Ureter (tissue), 1 donor: Measurements from ENCODE around the gene CCDC30. TPM values are rescaled to one million over a fixed set of nuclear protein-coding genes. Genes with fewer than 3 reads are reported as not detected.
"Not testable (repeated sequence)": the region's sequence is repeated elsewhere in the genome, so short reads cannot be mapped to it uniquely, and the experiment has no call there.

Source experiments
- DNase-seq: peaks from one replicate; pipeline ENCODE4 v3.0.0-alpha.2; 2020; ENCODE audit warnings: low spot score
- total RNA-seq: library from RNA; stranded (reverse); gene quantifications from one replicate; pipeline ENCODE4 v1.2.4, GENCODE V29; 2023
- donor health status: DM: yes; HTN: yes; CAD: no.

CCDC30 gene
- total RNA-seq, 1 donor from 2014 or later: 8.9 TPM

GRCh38 chr1:42450061-42450460 lies 13.0 kb upstream of the CCDC30 start:
- DNase-seq: no peak

GRCh38 chr1:42453386-42453785 lies 9.7 kb upstream of the CCDC30 start:
- DNase-seq: no peak

- no peak for DNase-seq
These were observed 8.7 kb upstream of the CCDC30 start for GRCh38 chr1:42454403-42454802.

GRCh38 chr1:42456010-42456753 lies 6.9 kb upstream of the CCDC30 start, which contains the start of the genes PPCS and ZMYND12:
Gene PPCS (plus strand): TSS chr1:42456543. CDS start chr1:42456566, 23 bp downstream.
Gene ZMYND12 (minus strand): TSS chr1:42456022. CDS start chr1:42455997, 25 bp downstream.
- peak; percentile 86 for DNase-seq

GRCh38 chr1:42456754-42457089 lies 6.4 kb upstream of the CCDC30 start:
- peak; percentile 67 for DNase-seq

- no peak for DNase-seq
These were observed 1.9 kb upstream of the CCDC30 start for GRCh38 chr1:42461196-42461595.

- no peak for DNase-seq
These were observed 835 bp downstream of the CCDC30 start for GRCh38 chr1:42463921-42464320.

GRCh38 chr1:42466030-42466429 lies 2.9 kb downstream of the CCDC30 start:
- DNase-seq: no peak

- DNase-seq: no peak
These were observed 6.6 kb downstream of the CCDC30 start for GRCh38 chr1:42469727-42470126.

- DNase-seq: no peak
These were observed 13.5 kb downstream of the CCDC30 start for GRCh38 chr1:42476605-42477004.

GRCh38 chr1:42477354-42477753 lies 14.3 kb downstream of the CCDC30 start:
- not testable (repeated sequence) for DNase-seq

- DNase-seq: no peak
These were observed 14.7 kb downstream of the CCDC30 start for GRCh38 chr1:42477775-42478174.

- no peak for DNase-seq
These were observed 16.5 kb downstream of the CCDC30 start for GRCh38 chr1:42479621-42480020.

- no peak for DNase-seq
These were observed 17.8 kb downstream of the CCDC30 start for GRCh38 chr1:42480921-42481320.

- DNase-seq: no peak
These were observed 19.6 kb downstream of the CCDC30 start for GRCh38 chr1:42482635-42483153.

- no peak for DNase-seq
These were observed 21.3 kb downstream of the CCDC30 start for GRCh38 chr1:42484382-42484781.

- no peak for DNase-seq
These were observed 27.2 kb downstream of the CCDC30 start for GRCh38 chr1:42490237-42490636.

- not testable (repeated sequence) for DNase-seq
These were observed 38.9 kb downstream of the CCDC30 start for GRCh38 chr1:42502031-42502430.

- no peak for DNase-seq
These were observed 41.5 kb downstream of the CCDC30 start for GRCh38 chr1:42504535-42505128.

- DNase-seq: no peak
These were observed 43.5 kb downstream of the CCDC30 start for GRCh38 chr1:42506576-42506975.

- DNase-seq: not testable (repeated sequence)
These were observed 48.6 kb downstream of the CCDC30 start for GRCh38 chr1:42511581-42512155.

- no peak for DNase-seq
These were observed 55.8 kb downstream of the CCDC30 start for GRCh38 chr1:42518908-42519307.

- no peak for DNase-seq
These were observed 60.1 kb downstream of the CCDC30 start for GRCh38 chr1:42523171-42523570.
